Trophoblast cell (in vitro differentiated cells and primary cell): Measurements from ENCODE around the gene TENM4.

Experiments
- DNase-seq, 2 donors: peaks; one replicate each; pipeline ENCODE4 v3.0.0-alpha.2; 2016
- H2AFZ ChIP-seq: 2 replicates; pipeline ENCODE4 v1.6.1; 2013; ENCODE audit warnings: low read length, moderate library complexity, mild to moderate bottlenecking; ENCODE audit not compliant: insufficient read depth, poor library complexity
- H2AK5ac ChIP-seq: 2 replicates; pipeline ENCODE4 v1.6.1; 2013; ENCODE audit warnings: mild to moderate bottlenecking, low read length
- H2BK120ac ChIP-seq: 2 replicates; pipeline ENCODE4 v1.6.1; 2013; ENCODE audit warnings: low read length, mild to moderate bottlenecking, moderate library complexity; ENCODE audit not compliant: insufficient read depth, poor library complexity
- H2BK12ac ChIP-seq: 2 replicates; pipeline ENCODE4 v1.6.1; 2013; ENCODE audit warnings: mild to moderate bottlenecking, low read length, moderate library complexity
- H2BK5ac ChIP-seq: 2 replicates; pipeline ENCODE4 v1.6.1; 2013; ENCODE audit warnings: low read length, low read depth, moderate library complexity, mild to moderate bottlenecking; ENCODE audit not compliant: poor library complexity
- H3K14ac ChIP-seq: 2 replicates; pipeline ENCODE4 v1.6.1; 2013; ENCODE audit warnings: mild to moderate bottlenecking, low read length
- H3K18ac ChIP-seq: 2 replicates; pipeline ENCODE4 v1.6.1; 2013; ENCODE audit warnings: mild to moderate bottlenecking, low read length
- H3K23ac ChIP-seq: 2 replicates; pipeline ENCODE4 v1.6.1; 2013; ENCODE audit warnings: low read length
- H3K27ac ChIP-seq: 2 replicates; pipeline ENCODE4 v1.5.1; 2013; ENCODE audit warnings: low read depth, mild to moderate bottlenecking, inconsistent platforms, low read length, moderate library complexity
- H3K27me3 ChIP-seq: 2 replicates; pipeline ENCODE4 v1.6.1; 2013; ENCODE audit warnings: inconsistent platforms, mild to moderate bottlenecking, low read length, moderate library complexity; ENCODE audit not compliant: insufficient read depth
- H3K36me3 ChIP-seq, 2 experiments: 1 replicate in 1 of 2; 2 replicates in 1 of 2; pipeline ENCODE4 v1.6.1; 2013; ENCODE audit warnings: low read length in 2 of 2, mild to moderate bottlenecking in 2 of 2, moderate library complexity in 1 of 2; ENCODE audit not compliant: insufficient read depth in 2 of 2, control insufficient read depth in 1 of 2
- H3K4ac ChIP-seq: 2 replicates; pipeline ENCODE4 v1.6.1; 2013; ENCODE audit warnings: low read depth, mild to moderate bottlenecking, low read length, moderate library complexity
- H3K4me1 ChIP-seq, 2 experiments: 1 replicate in 1 of 2; 2 replicates in 1 of 2; pipeline ENCODE4 v1.6.1; 2013; ENCODE audit warnings: low read length in 2 of 2, mild to moderate bottlenecking in 2 of 2, moderate library complexity in 1 of 2; ENCODE audit not compliant: insufficient read depth in 2 of 2, control insufficient read depth in 1 of 2
- H3K4me2 ChIP-seq: 2 replicates; pipeline ENCODE4 v1.6.1; 2013; ENCODE audit warnings: inconsistent platforms, mild to moderate bottlenecking, low read length, moderate library complexity
- H3K4me3 ChIP-seq: 2 replicates; pipeline ENCODE4 v1.5.1; 2013; ENCODE audit warnings: mild to moderate bottlenecking, low read depth, low read length, inconsistent platforms
- H3K79me1 ChIP-seq: one replicate; pipeline ENCODE4 v1.6.1; 2013; ENCODE audit warnings: low read length
- H3K79me2 ChIP-seq: 2 replicates; pipeline ENCODE4 v1.6.1; 2013; ENCODE audit warnings: low read length, mild to moderate bottlenecking; ENCODE audit not compliant: control insufficient read depth, insufficient read depth, poor library complexity
- H3K9ac ChIP-seq: 2 replicates; pipeline ENCODE4 v1.6.1; 2013; ENCODE audit warnings: mild to moderate bottlenecking, low read length
- H3K9me3 ChIP-seq: 2 replicates; pipeline ENCODE4 v1.6.1; 2013; ENCODE audit warnings: low read depth, mild to moderate bottlenecking, control low read depth, inconsistent platforms, low read length; ENCODE audit not compliant: insufficient read depth
- H4K12ac ChIP-seq: 2 replicates; pipeline ENCODE4 v1.6.1; 2013; ENCODE audit warnings: low read depth, mild to moderate bottlenecking, low read length, moderate library complexity
- H4K8ac ChIP-seq: 2 replicates; pipeline ENCODE4 v1.6.1; 2013; ENCODE audit warnings: low read depth, mild to moderate bottlenecking, low read length, moderate library complexity
- H4K91ac ChIP-seq: one replicate; pipeline ENCODE4 v1.6.1; 2013; ENCODE audit warnings: low read depth, mild to moderate bottlenecking, low read length, moderate library complexity
- WGBS: extraction: QIAGEN DNeasy Blood & Tissue Kit; methylation state at CpG from one replicate; pipeline ENCODE4 v1.1.7; 2013; ENCODE audit warnings: missing lambda C conversion rate; ENCODE audit not compliant: insufficient read length, insufficient coverage; ENCODE audit errors: extremely low coverage; 5-methylcytosine and 5-hydroxymethylcytosine counted together

TENM4 gene

GRCh38 chr11:78714539-78714938, 726.3 kb downstream of the TENM4 start:
- Histone ChIP-seq H2BK5ac (no peak overlapping the region), H3K18ac (no peak overlapping the region), H4K91ac (no peak overlapping the region), H2AK5ac (no peak overlapping the region), H3K27me3 (no peaks in the 10 kb centered on the region), H3K36me3 (peaks cover 5 to 7% of the 10 kb centered on the region in 2 experiments), H3K9me3 (no peaks in the 10 kb centered on the region), H3K4ac (no peak overlapping the region), H2BK12ac (no peak overlapping the region), H2BK120ac (no peak overlapping the region), H3K4me1 (peaks cover 0 to 2% of the 10 kb centered on the region in 2 experiments), H3K4me2 (no peak overlapping the region), H3K9ac (no peak overlapping the region), H4K8ac (no peak overlapping the region), H2AFZ (no peak overlapping the region), H3K79me2 (no peaks in the 10 kb centered on the region), H3K4me3 (no peak overlapping the region), H3K27ac (no peak overlapping the region), H4K12ac (no peak overlapping the region), H3K14ac (no peak overlapping the region), H3K23ac (no peak overlapping the region), H3K79me1 (no peaks in the 10 kb centered on the region)
- no CpG with 5 or more reads among the region's 3 CpGs for WGBS
- peak in 1 of 2 donors; percentile 9 for DNase-seq

- no peak for DNase-seq
- H2BK120ac ChIP-seq, result no peak overlapping the region
- no peaks in the 10 kb centered on the region for H3K9me3 ChIP-seq
- H2BK12ac ChIP-seq, result no peak overlapping the region
- no peaks in the 10 kb centered on the region for H3K79me2 ChIP-seq
- peaks cover 0 to 2% of the 10 kb centered on the region in 2 experiments for H3K4me1 ChIP-seq
- H3K9ac ChIP-seq, result no peak overlapping the region
- no peak overlapping the region for H2BK5ac ChIP-seq
- H3K4ac ChIP-seq, result no peak overlapping the region
- H3K27ac ChIP-seq, result no peak overlapping the region
- H4K8ac ChIP-seq, result no peak overlapping the region
- H3K79me1 ChIP-seq, result no peaks in the 10 kb centered on the region
- H3K36me3 ChIP-seq, result peaks cover 11 to 20% of the 10 kb centered on the region in 2 experiments
- H3K4me3 ChIP-seq, result no peak overlapping the region
- no peaks in the 10 kb centered on the region for H3K27me3 ChIP-seq
- no peak overlapping the region for H3K23ac ChIP-seq
- H3K18ac ChIP-seq, result no peak overlapping the region
- H3K4me2 ChIP-seq, result no peak overlapping the region
- H2AFZ ChIP-seq, result no peak overlapping the region
- H4K12ac ChIP-seq, result no peak overlapping the region
- no CpG with 5 or more reads among the region's 3 CpGs for WGBS
- H3K14ac ChIP-seq, result no peak overlapping the region
- no peak overlapping the region for H4K91ac ChIP-seq
- H2AK5ac ChIP-seq, result no peak overlapping the region
These were observed 729.1 kb downstream of the TENM4 start for GRCh38 chr11:78711735-78712134.

DNA sequence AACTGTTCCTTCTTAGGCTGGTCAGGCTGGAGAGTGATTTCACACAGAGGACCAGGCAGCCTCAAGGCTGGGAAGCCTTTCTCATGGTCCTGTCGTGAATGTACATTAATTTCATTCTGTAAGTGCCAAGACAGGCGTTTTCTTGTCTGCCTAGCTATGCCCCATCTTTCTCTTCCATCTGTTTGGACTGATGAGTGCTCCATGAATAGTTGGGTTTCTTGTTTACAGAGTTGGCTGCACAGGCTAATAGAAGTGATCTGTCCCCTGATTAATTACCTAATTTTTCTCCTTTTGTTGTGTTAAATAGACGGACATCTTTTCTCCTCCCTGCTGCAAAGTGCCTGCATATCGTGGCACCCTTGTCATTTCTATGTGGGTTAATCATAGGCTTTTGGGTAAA, 730.4 kb downstream of the TENM4 start:
- Histone ChIP-seq H2BK120ac (no peak overlapping the region), H3K4me3 (no peak overlapping the region), H3K18ac (no peak overlapping the region), H2BK12ac (no peak overlapping the region), H3K23ac (no peak overlapping the region), H3K4ac (no peak overlapping the region), H3K27me3 (no peaks in the 10 kb centered on the region), H3K9me3 (no peaks in the 10 kb centered on the region), H3K36me3 (peaks cover 13 to 28% of the 10 kb centered on the region in 2 experiments), H2AK5ac (no peak overlapping the region), H3K4me1 (no peaks in the 10 kb centered on the region), H3K4me2 (no peak overlapping the region), H3K14ac (no peak overlapping the region), H3K27ac (no peak overlapping the region), H3K79me2 (no peaks in the 10 kb centered on the region), H4K12ac (no peak overlapping the region), H2AFZ (no peak overlapping the region), H3K79me1 (no peaks in the 10 kb centered on the region), H2BK5ac (no peak overlapping the region), H4K8ac (no peak overlapping the region), H4K91ac (no peak overlapping the region), H3K9ac (no peak overlapping the region)
- no CpG with 5 or more reads among the region's 4 CpGs for WGBS
- DNase-seq, result no peak

- no peak overlapping the region for H3K4me3 ChIP-seq
- no peak overlapping the region for H3K4ac ChIP-seq
- peaks cover 21 to 38% of the 10 kb centered on the region in 2 experiments for H3K36me3 ChIP-seq
- no peak overlapping the region for H2AFZ ChIP-seq
- no peak overlapping the region for H4K12ac ChIP-seq
- H3K9ac ChIP-seq, result no peak overlapping the region
- no peaks in the 10 kb centered on the region for H3K9me3 ChIP-seq
- H3K27me3 ChIP-seq, result no peaks in the 10 kb centered on the region
- no peak overlapping the region for H3K18ac ChIP-seq
- no peak overlapping the region for H2BK12ac ChIP-seq
- peak; percentile 94 to 96 for DNase-seq
- H4K91ac ChIP-seq, result no peak overlapping the region
- no peak overlapping the region for H3K23ac ChIP-seq
- H3K79me1 ChIP-seq, result no peaks in the 10 kb centered on the region
- H3K14ac ChIP-seq, result no peak overlapping the region
- no peak overlapping the region for H4K8ac ChIP-seq
- H2BK120ac ChIP-seq, result no peak overlapping the region
- no peak overlapping the region for H3K4me2 ChIP-seq
- H3K79me2 ChIP-seq, result no peaks in the 10 kb centered on the region
- no peaks in the 10 kb centered on the region for H3K4me1 ChIP-seq
- no peak overlapping the region for H3K27ac ChIP-seq
- WGBS, result no CpG with 5 or more reads among the region's 6 CpGs
- no peak overlapping the region for H2AK5ac ChIP-seq
- no peak overlapping the region for H2BK5ac ChIP-seq
These were observed 732.4 kb downstream of the TENM4 start for GRCh38 chr11:78708388-78708787.
